Adrenal gland (tissue), 12 donors: ENCODE measurements around the gene NLGN2. TPM values are rescaled to one million over a fixed set of nuclear protein-coding genes. Genes with fewer than 3 reads are reported as not detected.

Experiments used
- DNase-seq, 7 donors: peaks; one replicate each; pipeline ENCODE4 v3.0.0-alpha.2; 2019 to 2020
- H3K27ac ChIP-seq, 5 donors: fragments of 200-600 bp; sonication (generic) in 4 of 5; 1 replicate in 3 of 5; 2 replicates in 2 of 5; pipeline versions ENCODE4 v1.5.1 to v1.8.0; 2016 to 2020; ENCODE audit warnings: mild to moderate bottlenecking in 1 of 5
- H3K27me3 ChIP-seq: fragments of 200-600 bp; 2 replicates; pipeline ENCODE4 v1.8.0; 2021
- H3K36me3 ChIP-seq, 2 donors: fragments of 200-600 bp; replicated peaks in 1 of 2; 1 replicate in 1 of 2; 2 replicates in 1 of 2; pipeline versions ENCODE4 v1.5.1 to v1.8.0; 2018 to 2022
- H3K4me1 ChIP-seq, 2 donors: fragments of 200-600 bp; replicated peaks in 1 of 2; 1 replicate in 1 of 2; 2 replicates in 1 of 2; pipeline versions ENCODE4 v1.5.1 to v1.8.0; 2018 to 2021
- H3K4me3 ChIP-seq, 4 donors: fragments of 200-600 bp; sonication (generic) in 3 of 4; one replicate each; pipeline ENCODE4 v1.5.1; 2016 to 2018
- H3K9me3 ChIP-seq, 3 donors: fragments of 200-600 bp; sonication (generic) in 1 of 3; replicated peaks in 1 of 3; 1 replicate in 2 of 3; 2 replicates in 1 of 3; pipeline versions ENCODE4 v1.5.1 to v1.8.0; 2016 to 2021
- CTCF ChIP-seq, 6 experiments: fragments of 450-650 bp in 4 of 6; fragments of 200-600 bp in 2 of 6; sonication (generic) in 1 of 6; IDR thresholded peaks; 1 replicate in 5 of 6; 2 replicates in 1 of 6; pipeline versions ENCODE4 v1.5.1 to v1.8.0; 2016 to 2021; ENCODE audit warnings: antibody characterized with exemption in 6 of 6, mild to moderate bottlenecking in 2 of 6, moderate library complexity in 1 of 6
- POLR2A ChIP-seq, 2 donors: fragments of 450-650 bp; IDR thresholded peaks; one replicate each; pipeline ENCODE4 v1.6.1; 2017; ENCODE audit warnings: antibody characterized with exemption in 2 of 2, mild to moderate bottlenecking in 2 of 2, moderate library complexity in 1 of 2
- WGBS, 4 donors: extraction: QIAGEN DNeasy Blood & Tissue Kit in 2 of 4; methylation state at CpG; one replicate each; pipeline versions ENCODE4 v1.1.5 to v1.1.7; 2013 to 2017; 5-methylcytosine and 5-hydroxymethylcytosine counted together
- intact Hi-C, 2 donors: fragments of 100-400 bp; cut with DNase I; formaldehyde crosslinking; loops; one replicate each; pipeline versions ENCODE4 v1.14.1 to v1.15.0; 2022 to 2023
- polyA plus RNA-seq, 3 donors: library from polyadenylated mRNA; stranded (reverse); fragments of 200-250 nt in 2 of 3; fragments of 350-450 nt in 1 of 3; fragmentation: Illumina TruSeq in 1 of 3; extraction: RNeasy Lipid Tissue Mini Kit (QIAGEN cat#74804) in 1 of 3; gene quantifications; one replicate each; pipeline ENCODE4 v1.2.3, GENCODE V29; 2013 to 2014
- total RNA-seq, 9 donors: library from RNA; depleted of rRNA in 4 of 9; stranded (reverse); fragments of >200 nt in 4 of 9; fragments of 120-200 nt in 1 of 9; fragmentation: NEBNext Ultra II Directional in 1 of 9; extraction: Animal tissue kit (Norgen Biotek cat#: 25700) in 1 of 9; gene quantifications; one replicate each; pipeline versions ENCODE4 v1.1.0 to v1.2.4, GENCODE V29; 2013 to 2023
- donor health status: healthy with polysubstance abuse.
- donor health status: Bipolar disorder and iron deficiency.
- donor health status: DM: yes; HTN: yes; CAD: no.
- donor health status: DM: no; HTN: no; CAD: no.
- donor health status: DM: no; HTN: no; CAD: no.
- donor health status: DM: yes; HTN: yes; CAD: no.

The NLGN2 gene
- total and polyA plus RNA-seq, 12 donors: 2.8 to 44.6 (median 16.6) TPM

GRCh38 chr17:7403043-7403726, 4.5 kb upstream of the NLGN2 start:
- TF ChIP-seq CTCF (IDR thresholded peaks at IDR 0.05) (no peak), POLR2A (IDR thresholded peaks at IDR 0.05) (no peak)
- peaks cover 7 to 15% of the 10 kb centered on the region in 2 donors for H3K4me1 ChIP-seq
- intact Hi-C loops: no loop called here
- H3K4me3 ChIP-seq: peak overlapping the region; percentile 24 to 88 (median 72)
- H3K36me3 ChIP-seq: no peaks in the 10 kb centered on the region
- H3K27ac ChIP-seq: peak overlapping the region; percentile 83 to 93 (median 86)
- H3K27me3 ChIP-seq: no peaks in the 10 kb centered on the region
- 12 to 29% (median 18%) methylated on average over 8 to 16 of the region's 16 CpGs for whole genome bisulfite sequencing, 4 donors
- H3K9me3 ChIP-seq: no peaks in the 10 kb centered on the region
- DNase-seq: peak in 3 of 7 donors; percentile 55 to 74 (median 61)

GRCh38 chr17:7403727-7403976, 4.0 kb upstream of the NLGN2 start:
- Histone ChIP-seq H3K9me3 (no peaks in the 10 kb centered on the region), H3K27me3 (no peaks in the 10 kb centered on the region), H3K36me3 (no peaks in the 10 kb centered on the region), H3K27ac (peak overlapping the region; percentile 83 to 93 (median 86)), H3K4me3 (peak overlapping the region; percentile 24 to 88 (median 72)), H3K4me1 (peaks cover 7 to 15% of the 10 kb centered on the region in 2 donors)
- TF ChIP-seq POLR2A (IDR thresholded peaks at IDR 0.05) (no peak), CTCF (IDR thresholded peaks at IDR 0.05) (peak in 1 of 6 experiments; percentile 17)
- intact Hi-C loops: no loop called here
- DNase-seq: peak in 1 of 7 donors; percentile 84
- 0% methylated on average over 6 to 13 of the region's 13 CpGs; no CpG with 5 or more reads in 1 of the 4 donors for WGBS, 4 donors

GRCh38 chr17:7403977-7404736, 3.5 kb upstream of the NLGN2 start, which contains the start of gene TMEM256:
Gene TMEM256, minus strand, starts transcription at chr17:7404097. Its CDS starts 13 bp downstream, at chr17:7404084.
- peak; percentile 98 to 100 (median 99) for DNase-seq
- H3K36me3 ChIP-seq: no peaks in the 10 kb centered on the region
- TF ChIP-seq CTCF (IDR thresholded peaks at IDR 0.05) (peak in 1 of 6 experiments; percentile 24), POLR2A (IDR thresholded peaks at IDR 0.05) (peak; percentile 85 to 99)
- H3K27me3 ChIP-seq: no peaks in the 10 kb centered on the region
- peak within 1 kb of the TSS; percentile 24 to 88 (median 72) for H3K4me3 ChIP-seq
- peaks cover 7 to 15% of the 10 kb centered on the region in 2 donors for H3K4me1 ChIP-seq
- 0 to 2% (median 0%) methylated on average over 18 to 49 of the region's 49 CpGs for WGBS, 4 donors
- no peaks in the 10 kb centered on the region for H3K9me3 ChIP-seq
- H3K27ac ChIP-seq: peak within 1 kb of the TSS; percentile 83 to 93 (median 86)
- intact Hi-C loops: no loop called here

GRCh38 chr17:7404737-7405349, 2.8 kb upstream of the NLGN2 start:
- no peaks in the 10 kb centered on the region for H3K9me3 ChIP-seq
- intact Hi-C loops: no loop called here
- H3K27ac ChIP-seq: peak overlapping the region in 4 of 5 donors; percentile 32 to 93 (median 88)
- no peaks in the 10 kb centered on the region for H3K36me3 ChIP-seq
- 0 to 2% (median 1%) methylated on average over 10 to 63 of the region's 65 CpGs for whole genome bisulfite sequencing, 4 donors
- no peaks in the 10 kb centered on the region for H3K27me3 ChIP-seq
- TF ChIP-seq CTCF (IDR thresholded peaks at IDR 0.05) (peak in 2 of 6 experiments; percentile 8 to 19), POLR2A (IDR thresholded peaks at IDR 0.05) (peak; percentile 54 to 61)
- peak overlapping the region in 3 of 4 donors; percentile 29 to 88 (median 68) for H3K4me3 ChIP-seq
- H3K4me1 ChIP-seq: peaks cover 7 to 15% of the 10 kb centered on the region in 2 donors
- peak; percentile 52 to 84 (median 71) for DNase-seq
